LHCN-M2 (cell line): ENCODE measurements around the gene OR12D1. TPM values are rescaled to one million over a fixed set of nuclear protein-coding genes. Genes with fewer than 3 reads are reported as not detected.
"Not testable (repeated sequence)": the region's sequence is repeated elsewhere in the genome, so short reads cannot be mapped to it uniquely, and the experiment has no call there.

Source experiments
- DNase-seq: peaks from one replicate; pipeline ENCODE4 v3.0.0-alpha.2; 2012; ENCODE audit warnings: low read depth
- polyA plus RNA-seq: library from polyadenylated mRNA; unstranded; fragments of >200 nt; gene quantifications from one replicate; pipeline ENCODE4 v1.2.1, GENCODE V29; 2012; ENCODE audit warnings: missing spikeins
- total RNA-seq: library from RNA; depleted of rRNA; stranded (reverse); fragments of >200 nt; gene quantifications from 2 replicates; pipeline ENCODE4 v1.2.3, GENCODE V29; 2014; rRNA removed

OR12D1 gene
- total RNA-seq = not detected in 2 replicates
- polyA plus RNA-seq = not detected

GRCh38 chr6:29414588-29414987 is at the start of gene OR12D1:
OR12D1 (plus strand) TSS chr6:29414928.
- no peak for DNase-seq

GRCh38 chr6:29368765-29369164 is 46.0 kb upstream of the OR12D1 start, which contains the start of gene OR5V1:
OR5V1 (minus strand) TSS chr6:29368865; CDS start chr6:29356195, 12,670 bp downstream.
- no peak for DNase-seq

- no peak for DNase-seq
Measured at GRCh38 chr6:29375191-29375590, 39.5 kb upstream of the OR12D1 start, which contains the start of gene OR12D3. OR12D3 (minus strand) TSS chr6:29375291; CDS start chr6:29375287, 4 bp downstream.

GRCh38 chr6:29376003-29376402 is 38.7 kb upstream of the OR12D1 start:
- no peak for DNase-seq

- no peak for DNase-seq
Measured at GRCh38 chr6:29388533-29388932, 26.2 kb upstream of the OR12D1 start.

GRCh38 chr6:29395331-29395730 is 19.4 kb upstream of the OR12D1 start, which contains the start of gene OR12D2:
OR12D2 (plus strand) TSS chr6:29395631; CDS start chr6:29396700, 1,069 bp downstream.
- no peak for DNase-seq

GRCh38 chr6:29399525-29399924 is 15.2 kb upstream of the OR12D1 start:
- DNase-seq = no peak

GRCh38 chr6:29403801-29404200 is 10.9 kb upstream of the OR12D1 start:
- no peak for DNase-seq

GRCh38 chr6:29419516-29419915 is 4.8 kb downstream of the OR12D1 start:
- no peak for DNase-seq

- no peak for DNase-seq
Measured at GRCh38 chr6:29424168-29424567, 9.4 kb downstream of the OR12D1 start.

GRCh38 chr6:29424575-29424974 is 9.8 kb downstream of the OR12D1 start:
- DNase-seq = no peak

- DNase-seq = no peak
Measured at GRCh38 chr6:29425075-29425474, 10.3 kb downstream of the OR12D1 start.

- DNase-seq = no peak
Measured at GRCh38 chr6:29426654-29427053, 11.9 kb downstream of the OR12D1 start.

GRCh38 chr6:29436730-29437129 is 22.0 kb downstream of the OR12D1 start:
- DNase-seq = not testable (repeated sequence)

- no peak for DNase-seq
Measured at GRCh38 chr6:29439006-29439405, 24.3 kb downstream of the OR12D1 start, which contains the start of gene OR10C1. OR10C1 (plus strand) TSS chr6:29439306; CDS start chr6:29440016, 710 bp downstream.

- DNase-seq = no peak
Measured at GRCh38 chr6:29442719-29443118, 28.0 kb downstream of the OR12D1 start.

GRCh38 chr6:29444031-29444430 is 29.3 kb downstream of the OR12D1 start:
- not testable (repeated sequence) for DNase-seq

GRCh38 chr6:29447670-29448069 is 32.9 kb downstream of the OR12D1 start:
- DNase-seq = no peak

- DNase-seq = no peak
Measured at GRCh38 chr6:29451471-29452193, 36.9 kb downstream of the OR12D1 start.

GRCh38 chr6:29456971-29457370 is 42.2 kb downstream of the OR12D1 start, which contains the start of the genes OR11A1 and OR2H1:
OR11A1 (minus strand) TSS chr6:29457071; CDS start chr6:29427641, 29,430 bp downstream.
OR2H1 (plus strand) TSS chr6:29457155; CDS start chr6:29461770, 4,615 bp downstream.
- no peak for DNase-seq

- no peak for DNase-seq
Measured at GRCh38 chr6:29461021-29461814, 46.5 kb downstream of the OR12D1 start.

- DNase-seq = no peak
Measured at GRCh38 chr6:29462022-29462421, 47.3 kb downstream of the OR12D1 start.
